GM19351 (cell line): ENCODE results near the gene ENO4.

Experiments
- ATAC-seq: cut with Tn5 transposase; IDR thresholded peaks from one replicate; pipeline ENCODE4 v1.9.1; 2021; ENCODE audit warnings: mild to moderate bottlenecking, moderate library complexity; ENCODE audit not compliant: unreplicated experiment

ENO4 gene

DNA sequence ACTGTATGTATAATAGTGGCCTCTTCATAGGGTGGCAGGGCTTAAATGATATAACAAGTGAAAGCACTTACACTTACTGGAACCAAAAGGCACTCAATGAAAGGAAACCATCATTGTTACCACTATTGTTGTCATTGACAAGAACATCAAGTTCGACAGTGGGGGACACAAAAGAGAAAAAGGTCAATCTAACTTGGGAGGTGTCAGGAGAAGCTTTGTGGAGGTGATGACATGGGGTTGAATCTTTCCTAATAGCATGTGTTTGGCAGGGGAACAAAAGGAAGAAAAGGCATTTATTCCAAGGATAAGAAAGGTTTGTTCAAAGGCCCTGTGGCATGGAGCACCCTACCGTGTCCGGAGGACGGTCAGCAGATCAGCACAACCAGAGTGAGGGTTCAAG is 18.2 kb upstream of the ENO4 start:
- no peak for ATAC-seq

DNA sequence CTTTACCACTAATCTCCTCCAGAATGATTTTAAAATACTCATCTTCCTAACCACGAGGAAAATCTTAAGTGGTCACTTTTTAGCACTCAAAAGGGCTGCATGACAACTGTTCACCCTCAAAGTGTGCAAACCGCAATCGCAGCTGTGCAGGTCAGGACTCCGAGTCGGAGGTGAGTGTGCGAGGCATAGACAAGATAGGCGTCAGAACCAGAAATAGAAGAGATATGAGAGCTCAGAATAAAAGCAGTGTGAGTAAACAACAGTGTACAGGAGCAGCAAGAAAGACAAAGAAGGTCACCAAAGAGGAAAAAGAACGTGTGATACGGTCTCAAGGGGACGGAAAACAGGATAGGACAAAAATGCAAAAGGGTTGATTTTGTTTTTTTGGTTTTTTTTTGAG is 17.5 kb upstream of the ENO4 start:
- ATAC-seq = no peak

DNA sequence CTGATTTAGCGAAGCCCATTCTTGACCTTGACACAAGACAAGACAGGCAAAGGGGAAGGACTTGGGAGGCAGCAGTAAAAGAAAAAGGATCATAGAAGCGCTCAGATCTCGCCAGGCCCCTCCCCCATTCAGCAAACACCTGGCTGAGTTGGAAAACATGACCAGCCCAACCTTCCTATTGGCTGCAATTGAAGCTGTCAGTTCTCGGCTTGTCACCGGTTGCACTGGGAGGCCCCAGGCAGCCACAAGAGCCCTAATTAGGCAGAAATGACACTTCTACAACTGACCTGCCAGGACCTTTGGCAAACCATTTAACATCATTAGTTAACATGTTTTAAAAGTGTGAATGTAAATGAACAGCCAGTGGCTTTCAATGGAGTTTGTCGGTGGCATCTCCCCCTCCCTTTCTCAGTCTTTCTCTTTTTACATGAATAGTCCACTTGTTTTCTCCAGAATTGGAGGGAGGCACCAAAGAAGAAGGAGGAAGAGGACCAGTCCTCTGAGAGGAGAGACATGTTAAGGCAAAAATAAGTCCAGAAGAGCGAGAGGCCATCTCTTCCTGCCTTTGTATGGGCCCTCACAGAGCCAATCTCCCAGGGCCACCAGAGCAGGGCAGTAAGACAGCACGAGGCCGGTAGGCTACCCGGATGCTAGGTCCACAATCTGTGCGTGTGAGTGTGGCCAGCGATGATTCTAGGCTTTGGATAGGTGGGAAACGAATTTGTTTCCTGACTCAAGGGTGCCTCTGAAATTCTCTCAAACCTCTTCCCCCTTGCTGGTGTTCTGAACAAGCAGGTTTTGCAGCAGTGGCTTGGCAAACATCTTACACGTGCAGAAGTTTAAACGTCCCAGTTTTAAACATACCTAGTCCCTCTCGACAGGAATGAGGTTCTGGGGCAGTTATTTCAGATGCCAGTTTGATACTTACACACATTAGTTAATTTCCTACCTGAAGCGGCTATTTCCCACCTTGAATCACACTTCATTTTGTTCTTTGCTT is 15.0 kb upstream of the ENO4 start:
- no peak for ATAC-seq

DNA sequence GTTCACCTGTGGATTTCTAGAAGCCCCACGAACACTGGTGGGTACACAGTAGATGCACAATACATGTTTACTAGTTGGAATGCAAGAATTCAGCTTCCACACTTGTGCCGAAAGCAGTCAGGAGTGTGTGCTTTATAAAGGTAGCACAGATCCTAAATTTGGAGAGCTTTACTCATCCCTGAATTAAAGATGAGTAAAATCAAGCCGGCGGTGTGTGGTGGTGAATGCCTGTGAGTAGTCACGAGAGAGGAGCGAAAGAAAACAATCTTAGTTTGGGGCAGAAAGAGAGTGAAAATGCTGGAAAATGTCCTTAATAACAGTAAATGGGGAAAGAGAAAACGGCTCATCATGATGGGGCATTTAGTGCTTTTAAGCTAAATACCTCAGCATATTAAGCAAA is 13.6 kb upstream of the ENO4 start:
- ATAC-seq = no peak

DNA sequence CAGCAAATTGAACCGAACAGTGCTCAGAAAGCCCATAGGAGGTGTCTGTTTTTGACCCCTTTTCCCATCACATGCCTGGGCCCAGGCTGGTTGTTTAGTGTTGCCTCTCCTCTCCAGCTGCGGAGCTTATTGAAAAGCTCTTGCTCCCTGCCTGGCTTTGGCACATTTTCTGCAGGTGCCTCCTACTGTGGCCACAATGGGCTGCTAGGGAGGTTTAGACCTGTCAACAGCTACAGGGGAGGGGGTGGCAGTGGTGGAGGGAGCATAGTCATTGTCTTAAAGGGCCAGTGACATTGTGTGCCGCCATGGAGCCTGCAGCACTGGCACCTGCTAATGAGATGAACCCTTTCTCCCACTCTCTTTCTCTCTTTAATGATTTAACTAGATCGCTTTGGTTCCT is 13.2 kb upstream of the ENO4 start:
- ATAC-seq = no peak

DNA sequence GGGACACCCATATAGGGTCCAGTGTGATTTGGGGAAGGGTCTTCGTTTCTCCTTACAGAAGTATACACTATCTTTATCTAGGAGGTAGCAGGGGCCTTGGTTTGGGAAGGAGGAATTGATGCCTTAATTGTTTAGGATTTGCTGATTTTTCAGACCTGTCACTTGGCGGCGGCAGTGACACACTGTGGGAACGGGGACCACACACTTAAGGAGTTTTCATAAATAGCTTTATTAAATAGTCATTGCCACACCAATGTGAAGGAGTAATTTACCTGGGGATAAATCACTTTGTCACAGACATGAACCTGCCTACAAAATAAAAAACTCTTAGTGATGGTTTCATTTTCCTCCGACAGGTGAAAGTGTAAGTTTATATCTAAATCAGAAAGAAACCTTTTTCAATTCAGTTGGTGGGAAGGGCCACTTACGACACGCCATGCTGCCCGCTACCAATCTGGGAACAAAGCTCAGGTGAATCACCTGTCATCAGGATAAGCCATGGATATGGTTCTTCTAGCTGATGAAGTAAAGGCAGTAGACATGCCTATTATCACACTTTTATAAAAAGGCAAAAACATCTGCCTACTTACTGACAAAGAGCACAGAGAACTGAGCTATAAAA is 12.3 kb upstream of the ENO4 start:
- ATAC-seq = no peak

DNA sequence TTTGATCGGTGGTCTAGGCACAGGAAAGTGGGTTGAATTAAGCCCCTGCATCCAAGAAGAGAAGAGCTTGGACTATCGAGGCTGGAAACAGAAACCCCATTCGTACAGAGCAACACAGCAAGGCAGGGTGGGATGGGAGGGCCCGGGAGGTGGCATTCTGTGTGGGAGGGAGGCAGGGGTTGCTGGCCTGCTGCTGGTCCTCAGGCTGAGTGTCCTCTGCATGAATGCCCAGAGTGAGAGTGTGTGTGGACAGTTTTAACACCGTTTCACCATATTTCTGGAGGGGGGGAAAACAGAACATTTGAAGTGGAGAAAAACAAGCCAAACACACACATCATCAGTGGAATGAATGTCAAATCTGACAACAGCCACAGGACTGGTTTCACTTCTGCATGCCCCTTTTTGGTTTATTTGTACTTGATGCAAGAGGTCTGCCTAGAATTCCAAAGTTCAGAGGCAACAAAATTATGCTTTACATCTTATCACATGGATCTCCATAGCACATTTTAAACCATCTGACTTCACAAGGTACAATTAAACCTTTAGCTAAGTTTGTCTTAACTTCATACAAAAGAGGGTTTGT is 11.1 kb upstream of the ENO4 start:
- ATAC-seq = peak; percentile 91

DNA sequence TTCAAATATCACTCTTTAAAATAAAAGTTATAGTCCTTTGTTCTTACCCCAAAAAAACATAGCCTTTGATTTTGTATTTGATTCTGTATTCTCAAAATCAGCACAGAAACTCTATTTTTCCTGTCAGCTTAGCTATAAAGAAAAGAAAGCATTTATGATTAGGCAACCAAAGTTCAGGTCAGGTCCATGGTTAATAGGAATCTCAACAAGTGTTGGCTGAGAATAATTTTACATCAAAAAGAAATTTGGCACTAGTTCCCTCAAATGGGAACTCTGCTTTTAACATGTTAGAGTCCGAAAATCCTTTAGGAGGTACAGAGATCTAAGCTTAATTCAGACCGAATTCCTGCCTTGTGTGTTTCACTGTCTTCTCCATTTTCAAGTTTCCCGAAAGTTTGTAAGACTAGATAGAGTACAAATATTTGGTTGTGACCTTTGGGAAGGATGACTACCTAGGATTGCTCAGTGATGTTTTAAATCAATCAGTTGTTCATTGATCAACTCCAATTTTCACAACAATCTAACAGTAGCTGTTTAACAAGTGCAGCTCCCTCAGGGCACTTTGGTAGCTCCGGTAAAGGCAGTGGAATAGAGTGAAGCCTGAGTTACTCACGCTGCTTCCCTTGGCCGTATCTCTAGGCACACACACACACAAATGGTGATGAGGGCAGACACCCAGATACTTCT is 8.8 kb upstream of the ENO4 start:
- no peak for ATAC-seq

DNA sequence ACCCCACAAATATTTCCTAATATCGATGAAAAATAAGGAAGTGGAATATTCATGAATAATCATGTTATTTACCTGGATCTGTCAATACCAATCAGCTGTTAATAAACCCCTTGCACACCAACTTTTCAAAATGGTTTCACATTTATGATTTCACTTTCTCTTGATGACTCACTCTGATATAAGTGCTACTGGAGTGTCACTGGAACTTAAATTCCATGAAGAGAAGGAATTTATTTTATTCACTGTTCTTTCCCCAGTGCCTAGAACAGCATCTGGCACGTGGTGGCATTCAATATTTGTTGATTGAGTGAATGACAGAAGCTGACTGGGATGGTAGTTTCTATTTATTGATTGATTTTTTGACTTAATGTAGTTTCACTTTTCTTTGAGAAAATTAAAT is 3.5 kb upstream of the ENO4 start:
- ATAC-seq = no peak

DNA sequence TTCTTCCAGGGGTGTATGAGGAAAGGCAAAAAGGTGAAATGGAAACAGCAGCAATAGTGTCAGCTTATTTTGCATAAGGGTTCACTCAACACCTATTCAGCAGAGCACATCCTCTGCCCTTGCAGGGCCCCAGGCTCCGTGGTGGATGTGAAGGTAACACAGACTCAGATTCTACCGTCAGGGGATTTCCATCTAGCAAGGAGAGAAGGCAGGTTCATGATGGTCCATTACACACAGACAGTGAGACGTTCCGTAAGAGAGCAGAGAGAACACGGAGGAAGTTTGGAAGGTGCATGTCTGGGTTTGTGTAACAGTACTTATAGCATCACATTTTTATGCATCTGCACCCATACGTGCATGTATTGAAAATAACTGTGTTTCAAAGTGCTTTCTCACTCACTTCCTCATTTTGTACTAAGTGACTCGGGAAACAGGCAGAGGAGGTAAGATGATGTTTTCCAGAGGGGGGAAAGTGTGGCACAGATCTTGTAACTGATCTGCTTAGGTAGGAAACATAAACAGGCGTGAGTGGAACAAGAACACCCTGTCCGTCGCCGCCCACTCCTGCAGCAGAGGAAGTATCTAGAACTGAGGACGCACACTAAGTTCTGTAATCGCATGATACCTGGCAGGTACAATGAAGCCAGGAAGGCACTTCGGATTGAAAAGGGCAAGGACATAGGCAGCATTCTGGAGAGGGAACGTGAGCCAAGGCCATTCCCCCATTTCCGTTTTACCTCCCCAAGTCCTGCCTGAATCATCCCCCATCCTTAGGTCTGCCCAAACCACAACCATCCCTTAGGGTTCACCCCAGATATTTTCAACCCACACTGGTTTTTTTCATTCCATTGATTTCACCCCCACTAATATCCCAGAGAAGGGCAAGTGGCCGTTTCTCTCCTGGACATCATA is 1.0 kb upstream of the ENO4 start:
- peak; percentile 71 for ATAC-seq

DNA sequence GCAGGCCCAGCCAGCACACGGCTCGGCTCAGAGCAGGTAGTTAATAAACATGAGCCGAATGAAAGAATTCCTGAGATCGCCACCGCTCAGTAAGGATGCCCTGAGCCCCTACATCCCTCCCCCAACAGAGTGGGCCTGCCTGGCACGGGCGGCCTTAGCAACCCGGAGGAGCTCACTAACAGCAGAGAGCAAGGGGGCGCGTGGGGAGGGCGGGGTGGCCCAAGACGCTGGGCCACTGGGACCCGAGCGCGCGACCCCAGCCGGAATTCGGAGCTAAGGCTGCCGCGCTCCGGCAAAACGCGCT is 403 bp upstream of the ENO4 start:
- peak; percentile 10 for ATAC-seq

DNA sequence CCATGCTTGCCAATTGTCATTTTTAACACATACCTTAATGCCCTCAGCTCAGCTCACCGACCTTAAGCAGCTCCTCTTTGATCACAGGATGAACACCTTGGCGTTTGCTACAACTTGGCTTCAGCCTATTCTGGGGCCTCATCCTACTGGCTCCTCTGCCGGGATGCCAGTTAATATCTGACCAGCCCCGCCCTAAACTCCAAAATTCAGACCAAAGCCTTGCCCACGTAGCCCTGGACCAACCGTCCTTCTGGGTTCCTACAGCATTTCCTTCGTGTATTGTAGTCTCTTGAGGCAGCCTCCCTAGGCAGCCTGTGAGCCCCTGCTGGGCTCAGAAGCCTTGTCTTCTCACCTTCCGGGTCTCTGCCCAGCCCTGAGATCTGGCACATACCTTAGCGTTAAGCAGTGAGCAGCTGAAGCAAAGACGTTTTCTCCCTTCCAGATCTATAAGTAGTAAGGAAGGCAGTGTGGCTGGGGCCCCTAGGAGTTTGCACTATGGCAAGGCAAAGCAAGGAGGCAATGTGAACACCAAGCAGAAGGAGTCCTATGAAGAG is 836 bp downstream of the ENO4 start:
- ATAC-seq = no peak

DNA sequence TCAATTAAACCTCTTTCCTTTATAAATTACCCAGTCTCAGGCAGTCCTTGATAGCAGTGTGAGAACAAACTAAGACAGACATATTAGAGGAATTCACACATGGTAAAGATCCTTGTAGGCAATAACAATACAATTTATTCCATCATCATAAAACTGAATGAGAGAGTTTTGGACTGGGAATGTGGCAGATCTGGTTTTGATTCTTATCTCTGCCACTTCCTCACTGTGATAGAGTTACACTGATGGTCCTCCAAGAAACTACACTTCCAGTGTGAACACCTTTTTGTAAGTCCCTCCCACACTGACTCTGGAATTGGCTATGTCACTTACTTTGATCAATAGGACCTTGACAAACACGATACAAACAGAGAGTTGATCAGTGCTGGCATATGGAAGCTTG is 2.9 kb downstream of the ENO4 start:
- ATAC-seq = no peak

DNA sequence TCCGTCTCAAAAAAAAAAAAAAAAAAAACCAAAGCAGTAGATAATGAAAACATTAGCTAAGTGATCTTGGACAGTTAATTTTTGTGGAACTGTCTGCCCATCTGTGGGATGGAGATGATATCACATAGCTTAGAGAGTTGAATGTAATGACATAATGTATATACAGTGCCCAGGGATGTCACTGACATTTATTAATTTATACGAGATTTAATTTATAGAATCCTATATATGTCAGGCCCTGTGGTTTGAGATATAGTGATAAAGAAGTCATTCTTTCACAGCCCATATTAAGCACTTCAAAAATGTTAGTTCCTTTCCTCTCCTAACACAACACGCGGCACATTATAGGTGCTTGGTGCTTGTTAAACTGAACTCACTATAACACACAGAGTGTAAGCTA is 4.0 kb downstream of the ENO4 start:
- no peak for ATAC-seq

DNA sequence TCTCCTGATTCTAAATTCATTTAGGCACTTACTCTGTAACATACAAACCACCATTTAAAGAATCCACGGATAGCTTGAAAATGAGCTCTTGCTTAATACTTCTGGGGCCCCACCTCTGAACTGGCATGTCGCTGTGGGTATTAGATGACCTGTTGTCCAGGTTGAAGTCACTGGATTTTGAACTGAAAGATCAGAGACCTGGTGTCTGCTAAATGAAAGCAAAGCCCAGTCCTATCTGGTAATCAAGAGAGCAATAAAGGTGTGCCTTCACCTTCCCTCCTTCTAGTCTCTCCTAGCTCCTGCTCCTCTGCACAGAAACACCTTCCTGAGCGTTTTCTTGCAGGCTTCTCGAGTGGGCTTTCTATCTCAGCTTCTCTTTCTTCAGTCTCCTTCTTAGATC is 4.4 kb downstream of the ENO4 start:
- ATAC-seq = no peak

DNA sequence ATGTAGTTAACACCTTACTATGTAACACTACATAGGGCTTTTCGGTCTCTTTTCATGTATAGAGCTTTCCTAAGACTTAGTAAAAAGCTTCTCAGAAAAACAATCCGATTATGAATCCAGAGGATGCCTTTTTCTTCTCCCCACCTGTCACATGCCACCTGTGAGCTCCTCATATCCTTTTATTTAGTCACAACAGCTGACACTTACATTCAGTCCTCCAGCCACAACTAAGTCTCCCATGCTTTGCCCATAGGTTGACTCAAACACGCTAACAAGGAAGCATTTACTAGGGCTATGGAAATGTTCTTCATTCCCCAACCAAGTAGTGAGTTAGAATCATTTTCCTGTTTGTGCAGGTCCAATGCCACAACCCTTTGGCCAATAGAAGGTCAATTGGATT is 7.9 kb downstream of the ENO4 start:
- no peak for ATAC-seq

DNA sequence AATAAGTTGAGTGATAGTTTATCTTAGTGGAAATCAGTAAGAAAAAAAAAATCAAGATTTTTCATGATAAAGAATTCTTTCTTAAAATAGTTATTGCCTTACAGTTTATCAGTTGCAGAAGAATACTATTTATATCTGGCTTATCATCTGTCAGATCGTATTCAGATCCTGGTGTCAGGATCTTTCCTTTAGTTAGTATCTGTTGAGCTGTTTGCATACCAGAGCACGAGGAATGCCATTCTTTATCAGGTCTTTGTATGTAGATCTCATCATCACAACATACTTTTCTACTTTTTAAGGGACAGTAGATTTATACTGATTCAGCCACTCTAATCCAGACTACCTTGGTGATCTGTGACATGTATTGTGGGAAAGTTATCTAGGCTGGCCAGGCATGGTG is 12.5 kb downstream of the ENO4 start:
- ATAC-seq = no peak

DNA sequence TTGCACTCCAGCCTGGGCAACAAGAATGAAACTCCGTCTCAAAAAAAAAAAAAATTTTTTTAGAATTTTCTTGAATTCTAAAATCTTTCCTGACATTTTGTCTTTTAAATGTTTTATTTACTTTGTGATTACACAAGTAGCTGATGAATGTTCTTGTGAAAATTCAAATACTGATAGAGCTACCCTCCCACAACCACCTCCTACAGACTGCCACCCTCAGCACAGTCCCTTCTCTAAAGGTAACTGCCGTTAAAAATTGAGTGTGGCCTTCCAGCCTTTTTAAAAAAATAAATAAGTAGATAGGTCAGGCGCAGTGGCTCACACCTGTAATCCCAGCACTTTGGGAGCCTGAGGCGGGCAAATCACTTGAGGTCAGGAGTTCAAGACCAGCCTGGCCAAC is 15.1 kb downstream of the ENO4 start:
- ATAC-seq = no peak

DNA sequence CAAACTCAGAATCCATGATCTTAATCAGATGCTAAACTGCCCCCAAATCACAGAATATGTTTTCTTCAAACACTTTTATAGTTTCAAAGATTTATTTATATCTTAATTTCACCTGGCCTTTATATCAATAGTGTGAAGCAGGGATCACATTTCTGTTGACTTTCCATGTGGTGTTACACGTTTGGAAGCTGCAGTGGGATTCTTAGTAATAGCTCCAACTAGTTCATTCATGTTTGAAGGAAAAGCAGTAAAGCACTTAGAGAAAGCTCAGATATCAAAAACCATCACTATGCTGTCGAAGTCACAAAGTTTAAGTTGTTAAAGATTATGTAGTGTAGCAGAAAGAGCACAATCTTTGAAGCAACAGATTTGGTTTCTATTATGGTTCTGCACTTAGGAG is 16.8 kb downstream of the ENO4 start:
- no peak for ATAC-seq

DNA sequence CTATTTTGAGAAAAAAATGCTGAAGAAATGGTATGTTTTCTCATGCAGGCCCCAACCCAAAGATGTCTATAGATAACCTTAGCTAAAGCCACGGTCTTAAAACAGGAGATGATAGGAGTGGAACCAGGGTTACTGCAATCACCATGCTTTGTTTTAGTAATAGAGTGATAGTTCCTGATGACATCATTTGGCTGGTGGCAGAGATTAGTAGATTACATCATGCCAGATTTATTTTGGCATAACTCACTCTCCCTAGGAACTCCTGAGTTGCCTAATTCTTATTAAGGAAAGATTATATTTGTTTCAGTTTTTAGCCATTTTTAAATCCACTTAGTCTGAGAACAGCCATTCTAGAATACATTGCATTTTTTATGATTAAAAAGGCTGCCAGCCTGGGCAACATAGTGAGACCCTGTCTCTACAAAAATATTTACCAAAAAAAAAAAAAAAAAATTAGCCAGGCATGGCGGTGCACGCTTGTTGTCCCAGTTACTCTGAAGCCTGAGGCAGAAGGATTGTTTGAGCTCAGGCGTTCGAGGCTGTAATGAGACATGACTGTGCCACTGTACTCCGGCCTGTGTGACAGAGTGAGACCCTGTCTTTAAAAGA is 17.8 kb downstream of the ENO4 start:
- no peak for ATAC-seq
